Ectodermal cell (in vitro differentiated cells): ENCODE data around the gene TMTC1.

Experiments used
- H3K27ac ChIP-seq: 2 replicates; pipeline ENCODE4 v1.7.0; 2013; ENCODE audit warnings: mild to moderate bottlenecking, low read depth, low read length; ENCODE audit not compliant: insufficient read depth, poor library complexity, severe bottlenecking
- H3K27me3 ChIP-seq: 2 replicates; pipeline ENCODE4 v1.7.0; 2013; ENCODE audit warnings: mild to moderate bottlenecking, low read length; ENCODE audit not compliant: insufficient read depth, control insufficient read depth, poor library complexity, severe bottlenecking
- H3K36me3 ChIP-seq: one replicate; pipeline ENCODE4 v1.7.0; 2013; ENCODE audit warnings: low read length; ENCODE audit not compliant: control insufficient read depth, insufficient read depth
- H3K4me1 ChIP-seq: one replicate; pipeline ENCODE4 v1.7.0; 2013; ENCODE audit warnings: low read length; ENCODE audit not compliant: control insufficient read depth, insufficient read depth
- H3K4me3 ChIP-seq: 2 replicates; pipeline ENCODE4 v1.7.0; 2013; ENCODE audit warnings: low read depth, low read length, control low read depth; ENCODE audit not compliant: insufficient read depth
- H3K9me3 ChIP-seq: 2 replicates; pipeline ENCODE4 v1.7.0; 2013; ENCODE audit warnings: mild to moderate bottlenecking, low read length, moderate library complexity; ENCODE audit not compliant: control insufficient read depth
- WGBS, 2 experiments: methylation state at CpG; one replicate each; pipeline ENCODE4 v1.1.7; 2013; ENCODE audit warnings: missing lambda C conversion rate in 2 of 2; 5-methylcytosine and 5-hydroxymethylcytosine counted together

TMTC1 gene

DNA sequence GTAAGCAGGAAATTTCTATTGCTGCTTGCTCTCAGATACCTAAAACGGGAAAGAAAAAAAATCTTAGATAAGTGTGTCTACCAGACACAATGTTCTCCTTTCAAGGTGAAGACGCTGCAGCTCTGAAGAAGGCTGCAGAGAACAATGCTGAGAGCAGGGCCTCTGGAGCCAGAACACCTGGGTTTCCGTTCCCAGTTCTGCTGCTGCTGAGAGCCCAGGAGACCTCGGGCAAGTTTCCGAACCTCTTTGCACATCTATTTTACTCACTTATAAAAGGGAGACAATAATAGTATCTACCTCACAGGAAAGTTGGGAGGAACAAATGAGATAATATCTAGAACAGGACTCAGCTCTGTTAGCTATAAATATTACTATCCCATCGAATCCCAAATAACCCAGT lies 122.9 kb downstream of the TMTC1 start:
- no peak overlapping the region for H3K27ac ChIP-seq
- H3K36me3 ChIP-seq = no peaks in the 10 kb centered on the region
- no peaks in the 10 kb centered on the region for H3K9me3 ChIP-seq
- no peak overlapping the region for H3K4me3 ChIP-seq
- WGBS, 2 experiments = 93 to 99% methylated on average over 4 to 6 of the region's 6 CpGs
- H3K4me1 ChIP-seq = no peaks in the 10 kb centered on the region
- H3K27me3 ChIP-seq = no peaks in the 10 kb centered on the region

GRCh38 chr12:29656762-29657538 lies 126.8 kb downstream of the TMTC1 start:
- 94 to 100% methylated on average over 3 of the region's 3 CpGs for WGBS, 2 experiments
- H3K4me3 ChIP-seq = no peak overlapping the region
- H3K4me1 ChIP-seq = no peaks in the 10 kb centered on the region
- H3K9me3 ChIP-seq = no peaks in the 10 kb centered on the region
- H3K36me3 ChIP-seq = no peaks in the 10 kb centered on the region
- no peak overlapping the region for H3K27ac ChIP-seq
- H3K27me3 ChIP-seq = no peaks in the 10 kb centered on the region

DNA sequence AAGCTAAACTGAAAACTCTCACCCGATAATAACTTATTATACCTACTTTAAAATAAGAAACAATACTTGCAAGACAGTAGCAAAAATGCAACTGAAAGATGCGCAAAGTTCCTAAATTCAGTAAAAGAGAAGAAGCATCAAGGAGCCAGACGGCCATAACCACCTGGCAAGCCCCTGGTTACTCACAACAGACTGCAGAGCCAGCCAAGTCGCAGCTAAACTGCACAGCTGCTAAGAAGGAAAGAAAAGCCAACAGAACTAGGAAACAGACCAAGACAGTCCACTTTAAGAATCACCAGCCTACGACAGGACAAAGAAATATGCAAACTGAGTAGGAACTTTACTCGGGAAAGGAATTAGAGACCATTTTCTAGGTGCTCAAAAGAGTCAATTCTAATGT lies 127.9 kb downstream of the TMTC1 start:
- WGBS, 2 experiments = 86 to 89% methylated on average over 6 of the region's 6 CpGs

GRCh38 chr12:29653286-29653685 lies 130.5 kb downstream of the TMTC1 start:
- Histone ChIP-seq H3K4me3 (no peak overlapping the region), H3K9me3 (no peaks in the 10 kb centered on the region), H3K27ac (no peak overlapping the region), H3K4me1 (no peaks in the 10 kb centered on the region), H3K36me3 (no peaks in the 10 kb centered on the region), H3K27me3 (no peaks in the 10 kb centered on the region)
- 80 to 90% methylated on average over 4 of the region's 4 CpGs for WGBS, 2 experiments

More for the DNA sequence above, 127.9 kb downstream of the TMTC1 start:
- Histone ChIP-seq H3K4me3 (no peak overlapping the region), H3K9me3 (no peaks in the 10 kb centered on the region), H3K36me3 (no peaks in the 10 kb centered on the region), H3K4me1 (no peaks in the 10 kb centered on the region), H3K27ac (no peak overlapping the region), H3K27me3 (no peaks in the 10 kb centered on the region)

DNA sequence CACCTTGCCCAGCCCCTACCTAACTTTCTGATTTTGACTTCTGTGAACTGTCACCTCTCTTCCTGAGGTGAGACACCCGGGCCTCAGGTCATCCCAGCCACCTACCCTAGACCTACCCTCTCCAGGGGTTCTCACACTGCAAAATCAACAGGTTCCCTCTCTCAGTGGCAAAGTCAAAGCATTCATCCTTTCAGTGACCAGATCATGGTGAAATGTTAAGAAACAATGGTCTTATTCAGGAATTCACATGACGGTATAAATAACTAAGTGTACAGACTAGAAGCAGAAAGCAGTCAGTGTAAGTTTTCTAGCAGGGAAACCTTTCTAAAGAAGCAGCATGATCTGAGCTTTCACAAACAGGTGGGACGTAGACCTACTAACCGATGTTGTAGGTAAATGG lies 133.4 kb downstream of the TMTC1 start:
- H3K9me3 ChIP-seq = no peaks in the 10 kb centered on the region
- H3K27me3 ChIP-seq = no peaks in the 10 kb centered on the region
- WGBS, 2 experiments = 93 to 94% methylated on average over 4 of the region's 4 CpGs
- H3K27ac ChIP-seq = no peak overlapping the region
- no peaks in the 10 kb centered on the region for H3K4me1 ChIP-seq
- H3K36me3 ChIP-seq = no peaks in the 10 kb centered on the region
- H3K4me3 ChIP-seq = no peak overlapping the region

DNA sequence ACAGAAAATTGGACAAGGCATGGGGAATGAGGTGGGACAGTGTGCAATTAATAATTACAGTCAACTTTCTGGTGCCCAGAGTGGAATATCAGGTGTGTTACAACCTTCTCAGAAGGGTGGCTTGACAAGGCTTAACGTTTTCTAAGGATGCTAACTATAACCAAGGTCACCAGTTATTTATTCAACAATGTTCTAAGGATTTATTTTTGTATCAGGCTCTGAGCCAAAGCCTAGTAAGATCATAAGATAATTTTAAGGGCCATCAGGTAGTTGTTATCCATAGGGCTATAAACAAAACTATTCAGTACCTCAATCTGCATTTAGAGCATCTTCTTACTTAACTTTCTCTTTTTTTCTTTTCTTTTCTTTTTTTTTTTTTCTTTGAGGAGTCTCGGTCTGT lies 134.0 kb downstream of the TMTC1 start:
- Histone ChIP-seq H3K9me3 (no peaks in the 10 kb centered on the region), H3K4me3 (no peak overlapping the region)
- 89 to 91% methylated on average over 1 to 2 of the region's 2 CpGs for WGBS, 2 experiments

DNA sequence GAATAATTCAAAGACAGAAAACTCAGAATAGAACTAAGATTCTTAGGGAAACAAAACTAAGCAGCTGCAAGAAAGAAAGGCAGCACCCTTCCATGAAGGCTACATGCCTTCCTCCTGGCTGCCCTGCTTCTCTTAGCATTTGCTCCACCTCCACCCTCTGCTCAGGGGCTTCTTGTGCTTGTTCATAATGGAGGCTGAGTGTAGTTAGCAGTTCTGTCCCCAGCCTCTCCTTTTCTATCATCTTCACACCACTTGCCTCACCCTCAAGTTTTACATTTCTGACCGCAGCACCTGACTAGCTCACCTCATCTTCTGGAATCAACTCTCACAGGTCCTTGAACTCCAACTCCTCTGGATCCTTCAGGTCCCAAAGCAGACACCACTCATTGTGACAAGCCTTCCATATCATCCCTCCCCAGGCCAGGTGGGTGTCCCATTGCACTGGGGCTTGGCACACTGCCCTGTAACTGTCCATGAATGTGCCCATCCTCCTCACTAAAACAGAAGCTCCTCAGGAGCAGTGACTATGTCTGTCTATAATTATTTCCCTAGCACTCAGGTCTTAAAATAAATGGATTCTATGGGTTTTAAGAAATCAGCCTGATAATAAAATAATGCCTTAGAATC lies 139.1 kb downstream of the TMTC1 start:
- Histone ChIP-seq H3K36me3 (no peaks in the 10 kb centered on the region), H3K4me3 (no peak overlapping the region), H3K27ac (no peak overlapping the region), H3K4me1 (no peaks in the 10 kb centered on the region), H3K9me3 (no peaks in the 10 kb centered on the region), H3K27me3 (no peaks in the 10 kb centered on the region)
- 94 to 100% methylated on average over 1 of the region's 1 CpG for WGBS, 2 experiments

More for the DNA sequence above, 134.0 kb downstream of the TMTC1 start:
- H3K27ac ChIP-seq = no peak overlapping the region
- no peaks in the 10 kb centered on the region for H3K4me1 ChIP-seq
- no peaks in the 10 kb centered on the region for H3K27me3 ChIP-seq
- H3K36me3 ChIP-seq = no peaks in the 10 kb centered on the region

- H3K4me1 ChIP-seq = no peaks in the 10 kb centered on the region
- H3K27ac ChIP-seq = peak overlapping the region; percentile 64
- 62 to 70% methylated on average over 13 of the region's 13 CpGs for WGBS, 2 experiments
- no peak overlapping the region for H3K4me3 ChIP-seq
- no peaks in the 10 kb centered on the region for H3K36me3 ChIP-seq
- no peaks in the 10 kb centered on the region for H3K9me3 ChIP-seq
- no peaks in the 10 kb centered on the region for H3K27me3 ChIP-seq
These were observed 143.0 kb downstream of the TMTC1 start for GRCh38 chr12:29640589-29641345.

DNA sequence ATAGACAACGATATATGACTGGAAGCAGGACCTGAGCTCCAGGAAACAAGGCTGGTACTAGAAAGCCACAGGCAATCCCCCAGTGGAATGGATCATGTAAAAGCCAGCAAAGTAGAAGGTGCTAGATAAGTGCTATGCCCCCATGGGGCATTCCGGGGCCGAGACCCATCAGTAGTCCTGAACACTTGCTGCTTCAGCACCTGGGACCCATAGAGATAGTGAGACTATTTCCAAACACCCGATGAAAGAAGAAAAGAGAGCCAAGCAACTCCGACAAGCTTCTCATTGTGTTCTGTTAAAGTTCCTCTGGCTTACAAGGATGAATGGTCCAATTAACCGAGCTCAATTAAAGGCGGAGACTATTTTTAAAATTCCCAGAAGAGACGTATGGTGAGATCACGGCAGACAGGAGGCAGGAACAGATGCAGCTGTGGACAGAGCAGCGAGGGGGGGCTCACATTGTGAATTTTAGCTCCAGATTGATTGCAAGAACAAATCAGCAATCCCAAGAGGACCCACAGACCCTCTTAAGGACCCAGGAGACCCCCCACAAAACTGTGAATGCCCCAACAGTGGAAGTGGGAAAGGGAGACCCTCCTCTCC lies 143.7 kb downstream of the TMTC1 start:
- Histone ChIP-seq H3K4me1 (no peaks in the 10 kb centered on the region), H3K9me3 (no peaks in the 10 kb centered on the region), H3K27me3 (no peaks in the 10 kb centered on the region), H3K4me3 (no peak overlapping the region), H3K36me3 (no peaks in the 10 kb centered on the region), H3K27ac (no peak overlapping the region)
- WGBS, 2 experiments = 89 to 93% methylated on average over 10 of the region's 10 CpGs

- Histone ChIP-seq H3K9me3 (no peaks in the 10 kb centered on the region), H3K4me1 (no peaks in the 10 kb centered on the region), H3K4me3 (no peak overlapping the region), H3K27ac (no peak overlapping the region), H3K27me3 (no peaks in the 10 kb centered on the region), H3K36me3 (no peaks in the 10 kb centered on the region)
- 82 to 85% methylated on average over 8 of the region's 8 CpGs for WGBS, 2 experiments
These were observed 145.2 kb downstream of the TMTC1 start for GRCh38 chr12:29638528-29638927.
